NCI-H446 treated with DMSO at 0.1 percent for 48 hours (cell line): Measurements from ENCODE around the gene NEO1.
"Not testable (repeated sequence)": the region's sequence is repeated elsewhere in the genome, so short reads cannot be mapped to it uniquely, and the experiment has no call there.

ENCODE experiments used
- DNase-seq: peaks from one replicate; lab custom pipeline; 2025; lab: John Stamatoyannopoulos, UW

Gene NEO1

GRCh38 chr15:73141216-73141900, 89.1 kb downstream of the NEO1 start:
- DNase-seq: no peak

GRCh38 chr15:73142802-73143762, 90.8 kb downstream of the NEO1 start:
- DNase-seq: no peak

GRCh38 chr15:73143763-73144155, 91.5 kb downstream of the NEO1 start:
- DNase-seq: no peak

- DNase-seq: no peak
Observed at GRCh38 chr15:73146419-73146818, 94.2 kb downstream of the NEO1 start.

GRCh38 chr15:73150831-73151230, 98.6 kb downstream of the NEO1 start:
- no peak for DNase-seq

GRCh38 chr15:73153024-73153423, 100.8 kb downstream of the NEO1 start:
- no peak for DNase-seq

GRCh38 chr15:73153447-73153846, 101.2 kb downstream of the NEO1 start:
- DNase-seq: no peak

- DNase-seq: no peak
Observed at GRCh38 chr15:73156431-73157191, 104.3 kb downstream of the NEO1 start.

GRCh38 chr15:73161546-73161945, 109.3 kb downstream of the NEO1 start:
- no peak for DNase-seq

- DNase-seq: no peak
Observed at GRCh38 chr15:73165435-73165834, 113.2 kb downstream of the NEO1 start.

- DNase-seq: no peak
Observed at GRCh38 chr15:73165844-73166243, 113.6 kb downstream of the NEO1 start.

- DNase-seq: not testable (repeated sequence)
Observed at GRCh38 chr15:73166711-73167110, 114.4 kb downstream of the NEO1 start.

GRCh38 chr15:73168487-73168886, 116.2 kb downstream of the NEO1 start:
- no peak for DNase-seq

GRCh38 chr15:73171711-73172110, 119.4 kb downstream of the NEO1 start:
- DNase-seq: no peak

- DNase-seq: no peak
Observed at GRCh38 chr15:73172508-73172907, 120.2 kb downstream of the NEO1 start.

- no peak for DNase-seq
Observed at GRCh38 chr15:73174171-73174570, 121.9 kb downstream of the NEO1 start.

GRCh38 chr15:73175382-73175781, 123.1 kb downstream of the NEO1 start:
- no peak for DNase-seq

GRCh38 chr15:73176598-73176997, 124.3 kb downstream of the NEO1 start:
- no peak for DNase-seq

- DNase-seq: no peak
Observed at GRCh38 chr15:73183071-73183470, 130.8 kb downstream of the NEO1 start.

- no peak for DNase-seq
Observed at GRCh38 chr15:73190189-73190601, 137.9 kb downstream of the NEO1 start.

- no peak for DNase-seq
Observed at GRCh38 chr15:73195166-73195565, 142.9 kb downstream of the NEO1 start.

- no peak for DNase-seq
Observed at GRCh38 chr15:73196113-73196512, 143.8 kb downstream of the NEO1 start.
